Liver (tissue), 9 donors: ENCODE results near the gene TMEM132E. TPM values are rescaled to one million over a fixed set of nuclear protein-coding genes. Genes with fewer than 3 reads are reported as not detected.

Experiments used
- DNase-seq: peaks from one replicate; pipeline ENCODE4 v3.0.0-alpha.2; 2017; ENCODE audit warnings: low spot score
- H3K27ac ChIP-seq, 2 donors: one replicate each; pipeline ENCODE4 v1.7.0; 2013; ENCODE audit warnings: inconsistent platforms in 2 of 2, low read length in 2 of 2, control low read depth in 1 of 2, low read depth in 1 of 2, mild to moderate bottlenecking in 1 of 2
- H3K27me3 ChIP-seq, 4 donors: one replicate each; pipeline versions ENCODE4 v1.6.1 to v1.7.0; 2013; ENCODE audit warnings: low read length in 3 of 4, inconsistent platforms in 1 of 4, mild to moderate bottlenecking in 1 of 4, moderate library complexity in 1 of 4; ENCODE audit not compliant: control insufficient read depth in 4 of 4, insufficient read depth in 4 of 4
- H3K36me3 ChIP-seq, 4 donors: one replicate each; pipeline versions ENCODE4 v1.6.1 to v1.7.0; 2013; ENCODE audit warnings: low read length in 3 of 4, mild to moderate bottlenecking in 3 of 4, low read depth in 1 of 4, moderate library complexity in 1 of 4; ENCODE audit not compliant: control insufficient read depth in 4 of 4, insufficient read depth in 3 of 4
- H3K4me1 ChIP-seq, 4 donors: one replicate each; pipeline versions ENCODE4 v1.6.1 to v1.7.0; 2013; ENCODE audit warnings: low read length in 3 of 4, mild to moderate bottlenecking in 3 of 4, moderate library complexity in 1 of 4; ENCODE audit not compliant: control insufficient read depth in 4 of 4, insufficient read depth in 4 of 4
- H3K4me3 ChIP-seq, 3 donors: one replicate each; pipeline versions ENCODE4 v1.6.1 to v1.7.0; 2013; ENCODE audit warnings: low read length in 3 of 3, control low read depth in 1 of 3, low read depth in 1 of 3, mild to moderate bottlenecking in 1 of 3
- H3K9ac ChIP-seq, 2 donors: one replicate each; pipeline ENCODE4 v1.7.0; 2013; ENCODE audit warnings: low read length in 2 of 2, mild to moderate bottlenecking in 2 of 2, moderate library complexity in 2 of 2, control low read depth in 1 of 2, low read depth in 1 of 2
- H3K9me3 ChIP-seq, 4 donors: one replicate each; pipeline versions ENCODE4 v1.6.1 to v1.7.0; 2013; ENCODE audit warnings: low read length in 3 of 4; ENCODE audit not compliant: control insufficient read depth in 4 of 4
- CTCF ChIP-seq: fragments of 150-350 bp; IDR thresholded peaks from 2 replicates; pipeline ENCODE4 v1.5.1; 2017; ENCODE audit warnings: improper control_type of control experiment, low read depth, low read length; ENCODE audit not compliant: missing input control
- EGR1 ChIP-seq, 2 donors: IDR thresholded peaks; 2 replicates each; pipeline ENCODE4 v1.6.1; 2016 to 2018; ENCODE audit warnings: antibody characterized with exemption in 2 of 2, low read depth in 2 of 2
- FOXA1 ChIP-seq: IDR thresholded peaks from 2 replicates; pipeline ENCODE4 v1.6.1; 2016; ENCODE audit warnings: antibody characterized with exemption
- FOXA2 ChIP-seq: IDR thresholded peaks from 2 replicates; pipeline ENCODE4 v1.6.1; 2016; ENCODE audit warnings: antibody characterized with exemption
- GABPA ChIP-seq, 2 donors: IDR thresholded peaks in 1 of 2; conservative IDR thresholded peaks in 1 of 2; 2 replicates each; pipeline ENCODE4 v1.6.1; 2016; ENCODE audit warnings: antibody characterized with exemption in 2 of 2, mild to moderate bottlenecking in 1 of 2, moderate library complexity in 1 of 2
- HNF4A ChIP-seq, 2 donors: conservative IDR thresholded peaks; 2 replicates each; pipeline ENCODE4 v1.6.1; 2016; ENCODE audit warnings: antibody characterized with exemption in 2 of 2, mild to moderate bottlenecking in 2 of 2
- HNF4G ChIP-seq: IDR thresholded peaks from 2 replicates; pipeline ENCODE4 v1.6.1; 2016; ENCODE audit warnings: antibody characterized with exemption
- JUND ChIP-seq, 2 donors: IDR thresholded peaks; 2 replicates each; pipeline ENCODE4 v1.6.1; 2016; ENCODE audit warnings: antibody characterized with exemption in 2 of 2
- MAX ChIP-seq: IDR thresholded peaks from 2 replicates; pipeline ENCODE4 v1.6.1; 2016; ENCODE audit warnings: antibody characterized with exemption
- NR2F2 ChIP-seq: IDR thresholded peaks from 2 replicates; pipeline ENCODE4 v1.6.1; 2016; ENCODE audit warnings: antibody characterized with exemption
- RXRA ChIP-seq, 2 donors: IDR thresholded peaks; 2 replicates each; pipeline ENCODE4 v1.6.1; 2017 to 2018; ENCODE audit warnings: antibody characterized with exemption in 2 of 2, mild to moderate bottlenecking in 1 of 2
- SP1 ChIP-seq: IDR thresholded peaks from 2 replicates; pipeline ENCODE4 v1.6.1; 2018; ENCODE audit warnings: antibody characterized with exemption, mild to moderate bottlenecking
- YY1 ChIP-seq: IDR thresholded peaks from 2 replicates; pipeline ENCODE4 v1.6.1; 2016; ENCODE audit warnings: antibody characterized with exemption, mild to moderate bottlenecking
- WGBS: extraction: QIAGEN DNeasy Blood & Tissue Kit; methylation state at CpG from one replicate; pipeline ENCODE4 v1.1.7; 2013; 5-methylcytosine and 5-hydroxymethylcytosine counted together
- polyA plus RNA-seq, 2 donors: library from polyadenylated mRNA; stranded (reverse) in 1 of 2; unstranded in 1 of 2; fragments of 200-250 nt in 1 of 2; fragments of >200 nt in 1 of 2; fragmentation: Nextera tagmentation in 1 of 2; extraction: Ambion mirVana in 1 of 2; gene quantifications; one replicate each; pipeline versions ENCODE4 v1.2.1 to v1.2.3, GENCODE V29; 2013 to 2015
- total RNA-seq, 2 donors: library from RNA; depleted of rRNA; stranded (reverse); fragments of >200 nt; gene quantifications; one replicate each; pipeline ENCODE4 v1.2.3, GENCODE V29; 2014
- TF ChIP-seq, protein P1 (sequence below): IDR thresholded peaks from 2 replicates; pipeline ENCODE4 v1.6.1; 2016; ENCODE audit warnings: antibody characterized with exemption, mild to moderate bottlenecking
- TF ChIP-seq, protein P2 (sequence below): IDR thresholded peaks from 2 replicates; pipeline ENCODE4 v1.6.1; 2016; ENCODE audit warnings: antibody characterized with exemption
- donor health status: healthy.
- donor health status: healthy.
- donor health status: healthy.
- donor health status: healthy.
- donor health status: healthy.

Gene TMEM132E
- total and polyA plus RNA-seq, 4 donors: 0.25 to 1.2 (median 0.46) TPM; not detected in 1

DNA sequence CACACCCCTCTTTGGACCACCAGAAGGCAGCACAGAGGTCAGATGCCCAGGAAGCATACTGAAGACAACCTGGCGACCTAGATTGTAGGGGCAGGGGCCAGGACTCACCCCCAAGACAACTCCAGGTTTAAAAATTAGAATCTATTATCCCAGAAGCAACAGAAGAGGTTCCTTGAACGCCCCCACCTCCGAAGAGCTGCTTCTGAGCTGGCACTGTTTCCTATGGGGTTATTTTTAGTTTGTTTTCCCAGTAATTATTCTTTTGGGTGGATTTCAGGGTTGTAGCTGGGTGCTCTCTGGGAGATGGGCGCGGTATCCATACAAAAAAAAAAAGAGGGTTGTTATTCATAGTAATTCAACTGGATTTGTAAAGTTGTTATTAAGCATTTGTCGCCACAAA is 10.4 kb upstream of the TMEM132E start (continued):
- no peak for TF ChIP-seq CTCF
- no peak for TF ChIP-seq EGR1 (IDR thresholded peaks at IDR 0.05; ENCODE audit: low read depth in 2 of 2)
- no peak for TF ChIP-seq FOXA1
- no peak for TF ChIP-seq NR2F2
- no peak for TF ChIP-seq GABPA (IDR thresholded peaks at IDR 0.05 in 1 of 2, conservative IDR thresholded peaks at IDR 0.05 in 1 of 2)

DNA sequence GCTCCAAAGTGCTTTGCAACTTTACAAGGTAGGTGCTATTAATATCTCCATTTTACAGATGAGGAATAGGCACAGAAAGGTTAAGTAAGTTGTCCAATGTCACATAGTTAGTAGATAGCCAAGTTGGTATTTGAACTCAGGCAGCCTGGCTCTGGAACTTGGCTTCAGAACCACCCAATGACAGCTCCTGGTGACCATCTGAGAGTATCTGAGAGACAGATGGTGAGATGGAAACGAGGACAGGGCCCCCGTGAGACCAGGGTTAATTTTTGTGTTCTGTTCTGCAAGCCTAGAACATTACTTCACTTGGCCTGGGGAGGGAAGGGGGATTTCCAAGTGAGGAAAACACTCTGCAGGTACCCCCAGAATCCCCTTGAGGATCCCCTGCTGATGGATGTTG is 9.8 kb upstream of the TMEM132E start:
- Histone ChIP-seq H3K9me3 (no peaks in the 10 kb centered on the region), H3K4me1 (no peaks in the 10 kb centered on the region), H3K27ac (no peak overlapping the region), H3K36me3 (no peaks in the 10 kb centered on the region), H3K27me3 (peaks cover 0 to 6% (median 1%) of the 10 kb centered on the region in 4 donors), H3K4me3 (no peak overlapping the region), H3K9ac (no peak overlapping the region)
- no peak for DNase-seq
- 59% methylated on average over 2 of the region's 2 CpGs for WGBS
- TF ChIP-seq RXRA (IDR thresholded peaks at IDR 0.05) (no peak), CTCF (no peak), YY1 (no peak), SP1 (no peak), EGR1 (IDR thresholded peaks at IDR 0.05; ENCODE audit: low read depth in 2 of 2) (no peak)
- TF ChIP-seq, protein P1, sequence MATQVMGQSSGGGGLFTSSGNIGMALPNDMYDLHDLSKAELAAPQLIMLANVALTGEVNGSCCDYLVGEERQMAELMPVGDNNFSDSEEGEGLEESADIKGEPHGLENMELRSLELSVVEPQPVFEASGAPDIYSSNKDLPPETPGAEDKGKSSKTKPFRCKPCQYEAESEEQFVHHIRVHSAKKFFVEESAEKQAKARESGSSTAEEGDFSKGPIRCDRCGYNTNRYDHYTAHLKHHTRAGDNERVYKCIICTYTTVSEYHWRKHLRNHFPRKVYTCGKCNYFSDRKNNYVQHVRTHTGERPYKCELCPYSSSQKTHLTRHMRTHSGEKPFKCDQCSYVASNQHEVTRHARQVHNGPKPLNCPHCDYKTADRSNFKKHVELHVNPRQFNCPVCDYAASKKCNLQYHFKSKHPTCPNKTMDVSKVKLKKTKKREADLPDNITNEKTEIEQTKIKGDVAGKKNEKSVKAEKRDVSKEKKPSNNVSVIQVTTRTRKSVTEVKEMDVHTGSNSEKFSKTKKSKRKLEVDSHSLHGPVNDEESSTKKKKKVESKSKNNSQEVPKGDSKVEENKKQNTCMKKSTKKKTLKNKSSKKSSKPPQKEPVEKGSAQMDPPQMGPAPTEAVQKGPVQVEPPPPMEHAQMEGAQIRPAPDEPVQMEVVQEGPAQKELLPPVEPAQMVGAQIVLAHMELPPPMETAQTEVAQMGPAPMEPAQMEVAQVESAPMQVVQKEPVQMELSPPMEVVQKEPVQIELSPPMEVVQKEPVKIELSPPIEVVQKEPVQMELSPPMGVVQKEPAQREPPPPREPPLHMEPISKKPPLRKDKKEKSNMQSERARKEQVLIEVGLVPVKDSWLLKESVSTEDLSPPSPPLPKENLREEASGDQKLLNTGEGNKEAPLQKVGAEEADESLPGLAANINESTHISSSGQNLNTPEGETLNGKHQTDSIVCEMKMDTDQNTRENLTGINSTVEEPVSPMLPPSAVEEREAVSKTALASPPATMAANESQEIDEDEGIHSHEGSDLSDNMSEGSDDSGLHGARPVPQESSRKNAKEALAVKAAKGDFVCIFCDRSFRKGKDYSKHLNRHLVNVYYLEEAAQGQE: no peak
- TF ChIP-seq, protein P2, sequence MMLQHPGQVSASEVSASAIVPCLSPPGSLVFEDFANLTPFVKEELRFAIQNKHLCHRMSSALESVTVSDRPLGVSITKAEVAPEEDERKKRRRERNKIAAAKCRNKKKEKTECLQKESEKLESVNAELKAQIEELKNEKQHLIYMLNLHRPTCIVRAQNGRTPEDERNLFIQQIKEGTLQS: no peak

GRCh38 chr17:34570506-34570905 is 8.9 kb upstream of the TMEM132E start:
- no peaks in the 10 kb centered on the region for H3K36me3 ChIP-seq
- TF ChIP-seq HNF4A (conservative IDR thresholded peaks at IDR 0.05) (no peak), SP1 (no peak), HNF4G (no peak), MAX (no peak), FOXA2 (no peak), NR2F2 (no peak), FOXA1 (no peak), CTCF (no peak), YY1 (no peak), RXRA (IDR thresholded peaks at IDR 0.05) (no peak), JUND (IDR thresholded peaks at IDR 0.05) (no peak)
- TF ChIP-seq, protein P1: no peak
- H3K4me1 ChIP-seq: no peaks in the 10 kb centered on the region
- peaks cover 0 to 3% (median 1%) of the 10 kb centered on the region in 4 donors for H3K9me3 ChIP-seq
- H3K9ac ChIP-seq: no peak overlapping the region
- no peak overlapping the region for H3K4me3 ChIP-seq
- H3K27me3 ChIP-seq: peaks cover 0 to 4% (median 1%) of the 10 kb centered on the region in 4 donors
- no peak overlapping the region for H3K27ac ChIP-seq
- 49% methylated on average over 2 of the region's 2 CpGs for WGBS
- no peak for DNase-seq
